ENCODE results near the gene SLC25A31.

Gene SLC25A31

GRCh38 chr4:127799711-127800110, 69.5 kb downstream of the SLC25A31 start:
- no peaks in the 10 kb centered on the region for H3K36me3 ChIP-seq (ENCODE audit: control insufficient read depth, insufficient read depth, low read length)

GRCh38 chr4:127809173-127809800, 79.1 kb downstream of the SLC25A31 start:
- H4K5ac ChIP-seq (ENCODE audit: low read length), result no peak overlapping the region
- H2BK15ac ChIP-seq (replicated peaks; ENCODE audit: low read depth), result no peak overlapping the region
- no peak overlapping the region for H3K4me3 ChIP-seq (ENCODE audit: low read length)
- H3K79me2 ChIP-seq (ENCODE audit: control insufficient read depth, insufficient read depth, low read length), result no peaks in the 10 kb centered on the region
- no CpG with 5 or more reads among the region's 6 CpGs for WGBS (ENCODE audit: extremely low coverage, insufficient coverage, low lambda C conversion rate)
- DNase-seq, result peak; percentile 22
- H3K36me3 ChIP-seq (ENCODE audit: control insufficient read depth, insufficient read depth, low read length), result no peaks in the 10 kb centered on the region
- H2BK120ac ChIP-seq (ENCODE audit: low read depth, low read length), result no peak overlapping the region
- no peak overlapping the region for H3K4me2 ChIP-seq (ENCODE audit: low read length)
- H3K18ac ChIP-seq (ENCODE audit: low read length), result no peak overlapping the region
- no peak overlapping the region for H2BK5ac ChIP-seq (ENCODE audit: low read length)
- no peak overlapping the region for H3K23ac ChIP-seq (ENCODE audit: low read length)
- no peak overlapping the region for H4K8ac ChIP-seq (ENCODE audit: low read depth, low read length)
- no peaks in the 10 kb centered on the region for H3K79me1 ChIP-seq (ENCODE audit: low read length)
- no peak overlapping the region for H3K27ac ChIP-seq (ENCODE audit: low read depth, low read length)
- no peak overlapping the region for H2AK5ac ChIP-seq (ENCODE audit: low read length)
- H3K4ac ChIP-seq (ENCODE audit: low read depth, low read length), result no peak overlapping the region
- no peaks in the 10 kb centered on the region for H3K27me3 ChIP-seq (ENCODE audit: insufficient read depth, low read length, poor library complexity)
- H3K9ac ChIP-seq (ENCODE audit: low read length), result no peak overlapping the region
- H3K56ac ChIP-seq (ENCODE audit: low read length), result no peak overlapping the region
- H3K4me1 ChIP-seq (ENCODE audit: control insufficient read depth, low read depth, low read length), result no peaks in the 10 kb centered on the region

More at GRCh38 chr4:127799711-127800110, 69.5 kb downstream of the SLC25A31 start:
- Histone ChIP-seq H3K4ac (ENCODE audit: low read depth, low read length) (no peak overlapping the region), H2AK5ac (ENCODE audit: low read length) (no peak overlapping the region), H3K79me2 (ENCODE audit: control insufficient read depth, insufficient read depth, low read length) (no peaks in the 10 kb centered on the region), H4K5ac (ENCODE audit: low read length) (no peak overlapping the region), H2BK120ac (ENCODE audit: low read depth, low read length) (no peak overlapping the region), H4K8ac (ENCODE audit: low read depth, low read length) (no peak overlapping the region), H3K4me1 (ENCODE audit: control insufficient read depth, low read depth, low read length) (no peaks in the 10 kb centered on the region), H3K56ac (ENCODE audit: low read length) (no peak overlapping the region), H3K18ac (ENCODE audit: low read length) (no peak overlapping the region), H3K4me3 (ENCODE audit: low read length) (no peak overlapping the region), H3K27me3 (ENCODE audit: insufficient read depth, low read length, poor library complexity) (no peaks in the 10 kb centered on the region), H3K79me1 (ENCODE audit: low read length) (no peaks in the 10 kb centered on the region), H2BK15ac (replicated peaks; ENCODE audit: low read depth) (no peak overlapping the region), H2BK5ac (ENCODE audit: low read length) (no peak overlapping the region), H3K27ac (ENCODE audit: low read depth, low read length) (no peak overlapping the region), H3K9ac (ENCODE audit: low read length) (no peak overlapping the region), H3K4me2 (ENCODE audit: low read length) (no peak overlapping the region), H3K23ac (ENCODE audit: low read length) (no peak overlapping the region)
- DNase-seq, result no peak

GRCh38 chr4:127810551-127810950, 80.4 kb downstream of the SLC25A31 start:
- Histone ChIP-seq H2BK15ac (replicated peaks; ENCODE audit: low read depth) (no peak overlapping the region), H4K5ac (ENCODE audit: low read length) (no peak overlapping the region), H2BK5ac (ENCODE audit: low read length) (no peak overlapping the region), H3K79me1 (ENCODE audit: low read length) (no peaks in the 10 kb centered on the region), H3K27me3 (ENCODE audit: insufficient read depth, low read length, poor library complexity) (no peaks in the 10 kb centered on the region), H3K79me2 (ENCODE audit: control insufficient read depth, insufficient read depth, low read length) (no peaks in the 10 kb centered on the region), H3K36me3 (ENCODE audit: control insufficient read depth, insufficient read depth, low read length) (no peaks in the 10 kb centered on the region), H3K56ac (ENCODE audit: low read length) (no peak overlapping the region), H2BK120ac (ENCODE audit: low read depth, low read length) (no peak overlapping the region), H3K4ac (ENCODE audit: low read depth, low read length) (no peak overlapping the region), H3K9ac (ENCODE audit: low read length) (no peak overlapping the region), H3K4me3 (ENCODE audit: low read length) (no peak overlapping the region), H3K4me1 (ENCODE audit: control insufficient read depth, low read depth, low read length) (no peaks in the 10 kb centered on the region), H4K8ac (ENCODE audit: low read depth, low read length) (no peak overlapping the region), H3K27ac (ENCODE audit: low read depth, low read length) (no peak overlapping the region), H3K18ac (ENCODE audit: low read length) (no peak overlapping the region), H3K23ac (ENCODE audit: low read length) (no peak overlapping the region), H3K4me2 (ENCODE audit: low read length) (no peak overlapping the region), H2AK5ac (ENCODE audit: low read length) (no peak overlapping the region)
- no CpG with 5 or more reads among the region's 3 CpGs for WGBS (ENCODE audit: extremely low coverage, insufficient coverage, low lambda C conversion rate)
- no peak for DNase-seq

GRCh38 chr4:127822430-127822829, 92.2 kb downstream of the SLC25A31 start:
- no peaks in the 10 kb centered on the region for H3K79me1 ChIP-seq (ENCODE audit: low read length)
- H2BK120ac ChIP-seq (ENCODE audit: low read depth, low read length), result no peak overlapping the region
- H3K9ac ChIP-seq (ENCODE audit: low read length), result no peak overlapping the region
- H3K36me3 ChIP-seq (ENCODE audit: control insufficient read depth, insufficient read depth, low read length), result no peaks in the 10 kb centered on the region
- H3K27ac ChIP-seq (ENCODE audit: low read depth, low read length), result no peak overlapping the region
- H2BK5ac ChIP-seq (ENCODE audit: low read length), result no peak overlapping the region
- no peak overlapping the region for H4K8ac ChIP-seq (ENCODE audit: low read depth, low read length)
- H3K4ac ChIP-seq (ENCODE audit: low read depth, low read length), result no peak overlapping the region
- H3K4me1 ChIP-seq (ENCODE audit: control insufficient read depth, low read depth, low read length), result no peaks in the 10 kb centered on the region
- no CpG with 5 or more reads among the region's 2 CpGs for WGBS (ENCODE audit: extremely low coverage, insufficient coverage, low lambda C conversion rate)
- no peak overlapping the region for H3K23ac ChIP-seq (ENCODE audit: low read length)
- DNase-seq, result no peak
- no peaks in the 10 kb centered on the region for H3K79me2 ChIP-seq (ENCODE audit: control insufficient read depth, insufficient read depth, low read length)
- H2AK5ac ChIP-seq (ENCODE audit: low read length), result no peak overlapping the region
- H3K4me2 ChIP-seq (ENCODE audit: low read length), result no peak overlapping the region
- H4K5ac ChIP-seq (ENCODE audit: low read length), result no peak overlapping the region
- H3K56ac ChIP-seq (ENCODE audit: low read length), result no peak overlapping the region
- H3K27me3 ChIP-seq (ENCODE audit: insufficient read depth, low read length, poor library complexity), result no peaks in the 10 kb centered on the region
- no peak overlapping the region for H2BK15ac ChIP-seq (replicated peaks; ENCODE audit: low read depth)
- no peak overlapping the region for H3K4me3 ChIP-seq (ENCODE audit: low read length)
- no peak overlapping the region for H3K18ac ChIP-seq (ENCODE audit: low read length)
